ENCODE data around the gene KDM8.
"Not testable (repeated sequence)": the region's sequence is repeated elsewhere in the genome, so short reads cannot be mapped to it uniquely, and the experiment has no call there.

KDM8 gene

DNA sequence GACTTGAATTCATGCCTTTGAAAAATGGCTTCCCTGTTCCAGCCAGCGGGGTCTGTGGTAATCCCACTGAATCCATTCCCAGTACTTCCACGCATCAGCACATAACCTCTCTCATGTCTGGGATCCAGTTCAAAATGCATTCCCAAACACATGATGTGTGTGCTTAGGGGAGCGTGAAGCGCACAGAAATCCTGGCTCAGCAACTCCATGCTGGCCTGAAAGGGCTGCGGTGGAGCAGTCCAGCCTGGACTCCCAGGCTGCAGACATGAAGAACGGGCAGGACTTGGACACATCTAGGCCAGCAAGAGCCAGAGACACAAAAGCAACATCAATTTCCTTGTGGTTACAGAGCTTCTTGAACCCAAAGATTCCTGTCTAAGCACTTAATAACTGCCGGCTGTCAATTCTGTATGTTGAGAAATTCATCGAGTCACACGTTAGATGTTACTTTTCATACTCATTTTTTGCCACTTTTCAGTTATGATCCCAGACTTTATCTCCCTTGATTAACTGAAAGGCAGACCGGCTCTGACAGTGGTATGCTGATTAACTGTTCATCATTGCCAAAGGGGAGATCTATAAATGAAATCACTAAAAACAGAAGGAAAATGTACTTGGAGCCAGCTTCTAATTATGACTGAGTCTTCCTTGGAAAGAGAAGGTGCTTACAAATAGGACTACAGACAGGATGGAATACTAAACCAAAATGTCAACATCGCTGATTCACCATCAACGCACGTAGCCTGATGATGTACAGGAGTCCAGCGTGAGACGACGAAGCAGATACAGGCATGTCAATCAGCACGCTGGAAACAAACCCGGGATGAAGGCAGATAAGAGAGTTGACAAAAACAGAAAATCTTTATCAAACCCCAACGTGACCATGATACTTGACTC is 42.2 kb downstream of the KDM8 start:
- peak; percentile 81 for DNase-seq

DNA sequence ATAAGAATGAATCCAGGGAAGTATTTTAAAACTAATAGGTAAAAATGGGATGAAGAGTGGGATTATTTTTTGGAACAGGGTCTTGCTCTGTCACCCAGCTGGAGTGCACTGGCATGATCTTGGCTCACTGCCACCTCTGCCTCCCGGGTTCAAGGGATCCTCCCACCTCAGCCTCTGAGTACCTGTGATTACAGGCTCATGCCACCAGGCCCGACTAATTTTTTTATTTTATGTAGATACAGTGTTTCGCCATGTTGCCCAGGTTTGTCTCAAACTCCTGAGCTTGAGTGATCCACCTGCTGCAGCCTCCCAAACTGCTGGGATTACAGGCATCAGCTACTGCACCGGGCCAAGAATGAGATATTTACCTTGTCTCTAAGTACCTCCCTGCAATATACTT is 43.1 kb downstream of the KDM8 start:
- DNase-seq = no peak

DNA sequence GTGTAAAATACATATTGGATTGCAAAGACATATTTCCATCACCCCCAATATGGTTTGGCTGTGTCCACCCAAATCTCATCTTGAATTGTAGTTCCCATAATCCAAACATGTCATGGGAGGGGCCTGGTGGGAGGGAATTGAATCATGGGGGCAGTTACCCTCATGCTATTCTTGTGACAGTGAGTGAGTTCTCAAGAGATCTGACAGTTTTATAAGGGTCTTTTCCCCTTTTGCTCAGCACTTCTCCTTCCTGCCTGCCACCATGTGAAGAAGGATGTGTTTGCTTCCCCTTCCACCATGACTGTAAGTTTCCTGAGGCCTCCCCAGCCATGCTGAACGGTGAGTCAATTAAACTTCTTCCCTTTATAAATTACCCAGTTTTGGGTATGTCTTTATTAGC is 43.8 kb downstream of the KDM8 start:
- not testable (repeated sequence) for DNase-seq

DNA sequence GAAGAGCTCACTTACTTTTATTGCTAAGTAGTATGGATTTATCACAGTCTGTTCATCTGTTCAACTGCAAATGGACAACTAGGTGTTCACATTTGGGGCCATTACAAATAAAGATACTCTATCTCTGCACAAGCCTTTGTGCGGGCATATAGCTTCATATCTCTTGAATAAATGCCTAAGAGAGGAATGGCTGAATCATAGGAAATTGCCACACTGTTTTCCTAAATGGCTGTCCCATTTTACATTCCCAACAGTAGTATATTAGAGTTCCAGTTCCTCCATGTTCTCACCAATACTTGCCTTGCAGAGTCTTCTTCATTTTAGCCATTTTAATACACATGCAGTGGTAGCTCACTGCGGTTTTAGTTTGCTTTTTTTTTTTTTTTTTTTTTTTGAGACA is 44.7 kb downstream of the KDM8 start:
- no peak for DNase-seq

DNA sequence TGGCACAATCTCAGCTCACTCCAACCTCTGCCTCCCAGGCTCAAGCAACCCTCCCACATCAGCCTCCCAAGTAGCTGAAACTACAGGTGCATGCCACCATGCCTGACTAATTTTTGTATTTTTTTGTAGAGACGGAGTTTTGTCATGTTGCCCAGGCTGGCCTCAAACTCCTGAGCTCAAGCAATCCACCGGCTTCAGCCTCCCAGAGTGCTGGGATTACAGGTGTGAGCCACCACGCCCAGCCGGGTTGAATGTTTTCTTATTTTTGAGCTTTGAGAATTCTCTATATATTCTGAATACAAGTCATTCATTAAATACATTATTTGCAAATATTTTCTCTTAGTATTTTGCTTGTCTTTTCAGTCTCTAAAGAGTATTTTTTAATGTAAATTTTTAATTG is 45.6 kb downstream of the KDM8 start:
- DNase-seq = not testable (repeated sequence)

DNA sequence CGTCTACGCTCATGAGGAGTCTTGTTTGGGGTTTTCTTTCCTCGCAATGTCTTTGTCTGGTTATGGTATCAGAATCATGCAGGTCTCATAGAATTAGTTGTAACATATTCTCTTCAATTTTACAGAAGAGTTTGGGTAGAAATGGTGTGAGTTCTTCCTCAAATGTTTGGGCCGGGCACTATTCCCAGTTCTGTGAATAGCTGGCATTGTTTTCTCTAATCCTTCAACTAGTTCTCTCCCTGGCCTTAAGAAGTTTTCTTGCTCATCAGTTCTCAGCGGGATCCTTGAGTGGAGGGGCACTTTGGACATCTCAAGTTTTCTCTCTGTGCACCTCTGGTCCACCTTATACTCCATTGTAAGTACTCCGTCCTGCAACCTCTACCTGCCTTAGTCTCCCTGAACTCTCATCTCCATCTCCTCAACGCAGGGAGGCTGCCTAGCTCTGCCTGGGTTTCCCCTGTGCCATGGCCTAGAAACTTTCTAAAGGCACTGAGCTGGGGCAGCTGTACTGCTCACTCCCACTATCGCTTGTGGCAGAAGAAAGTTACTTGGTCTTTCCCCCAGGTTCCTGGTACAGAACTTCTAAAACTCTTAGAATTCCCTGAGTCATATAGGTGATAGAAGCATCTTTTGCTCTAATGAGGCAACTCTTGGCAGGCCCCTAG is 48.3 kb downstream of the KDM8 start:
- DNase-seq = no peak

DNA sequence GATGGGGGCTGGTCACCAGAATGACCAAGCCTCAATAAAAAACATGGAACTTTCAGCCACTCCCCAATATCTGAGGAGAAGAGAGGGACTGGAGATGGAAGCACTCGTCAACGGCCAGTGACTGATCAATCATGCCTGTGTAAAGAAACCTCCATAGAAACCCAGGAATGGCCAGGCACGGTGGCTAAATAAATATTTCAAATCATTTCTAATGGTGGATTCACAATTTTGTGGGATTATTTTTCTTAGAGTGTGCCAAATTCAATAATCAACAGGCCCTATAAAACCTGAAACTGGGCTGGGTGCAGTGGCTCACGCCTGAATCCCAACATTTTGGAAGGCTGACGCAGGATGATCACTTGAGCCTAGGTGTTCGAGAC is 48.9 kb downstream of the KDM8 start:
- DNase-seq = no peak

DNA sequence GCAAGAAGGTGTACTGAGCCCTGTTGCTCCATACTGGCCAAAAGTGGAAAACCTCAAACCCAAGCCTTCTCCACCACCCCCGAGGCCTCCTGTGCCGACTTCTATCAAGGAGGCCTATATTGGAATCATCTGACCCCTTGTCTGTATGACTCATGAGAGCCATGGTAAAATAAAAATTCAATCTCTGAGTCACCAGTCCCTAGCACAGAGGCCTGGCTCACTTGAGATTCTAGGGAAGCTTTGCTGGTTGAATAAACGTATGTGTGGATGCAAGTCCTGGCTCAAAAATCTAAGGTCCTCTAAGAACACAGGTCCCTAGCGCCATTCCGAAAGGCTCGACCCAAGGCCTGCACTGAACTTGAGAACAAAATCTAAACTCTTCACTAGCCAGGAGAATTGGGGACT is 50.2 kb downstream of the KDM8 start:
- no peak for DNase-seq

DNA sequence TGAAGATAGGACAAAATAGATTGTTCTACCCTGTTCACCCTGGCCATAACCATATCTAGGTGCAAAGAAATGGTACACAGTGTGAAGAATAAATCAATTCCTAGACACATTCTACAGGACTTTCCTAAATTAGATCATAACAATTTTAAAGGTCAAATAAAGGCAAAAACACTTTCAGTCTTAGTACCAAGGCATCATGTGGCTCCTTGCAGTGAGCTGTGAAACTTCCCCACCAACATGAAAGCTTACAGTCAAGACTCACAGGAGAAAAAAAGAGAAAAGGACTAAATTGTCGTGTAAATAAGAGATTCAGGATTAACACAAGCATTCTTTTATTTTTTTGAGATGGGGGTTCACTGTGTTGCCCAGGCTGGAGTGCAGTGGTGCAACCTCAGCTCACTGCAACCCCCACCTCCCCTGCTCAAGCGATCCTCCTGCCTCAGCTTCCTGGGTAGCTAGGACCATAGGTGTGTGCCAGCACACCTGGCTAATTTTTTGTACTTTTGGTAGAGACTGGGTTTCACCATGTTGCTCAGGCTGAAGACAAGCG is 51.0 kb downstream of the KDM8 start:
- DNase-seq = no peak

DNA sequence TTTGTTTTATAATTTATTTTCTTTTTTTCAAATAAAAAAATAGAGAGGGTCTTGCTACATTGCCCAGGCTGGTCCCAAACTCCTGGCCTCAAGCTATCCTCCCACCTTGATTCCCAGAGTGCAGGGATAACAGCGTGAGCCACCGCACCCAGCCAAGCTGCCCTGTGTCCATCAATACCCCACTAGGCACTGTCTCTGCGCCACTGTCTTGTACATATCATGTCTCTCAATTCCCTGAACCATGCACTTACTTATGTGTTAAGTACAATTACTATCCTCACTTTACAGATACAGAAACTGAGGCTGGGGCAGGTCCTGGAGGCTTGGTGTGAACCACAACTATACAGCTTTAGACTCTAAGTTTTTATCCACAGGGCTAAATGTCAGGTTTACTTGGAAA is 53.5 kb downstream of the KDM8 start:
- no peak for DNase-seq

DNA sequence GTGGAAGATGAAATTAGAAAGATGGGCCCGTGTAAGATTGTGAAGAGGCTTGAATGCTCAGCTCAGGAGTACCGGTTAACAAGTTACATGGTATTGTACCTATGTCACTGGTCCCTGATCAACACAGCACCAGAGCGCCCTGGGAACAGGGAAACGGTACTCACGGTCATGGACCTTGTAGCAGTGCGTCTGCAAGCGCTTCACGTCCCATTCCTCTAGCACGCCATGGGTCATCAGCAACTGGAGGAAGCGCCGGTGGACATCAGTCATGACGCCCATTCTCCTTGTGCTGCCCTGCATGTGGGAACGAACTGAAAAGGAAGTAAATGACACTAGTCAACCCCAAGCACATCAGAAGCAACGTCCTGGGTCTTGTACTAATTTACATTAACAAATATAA is 53.9 kb downstream of the KDM8 start:
- no peak for DNase-seq

DNA sequence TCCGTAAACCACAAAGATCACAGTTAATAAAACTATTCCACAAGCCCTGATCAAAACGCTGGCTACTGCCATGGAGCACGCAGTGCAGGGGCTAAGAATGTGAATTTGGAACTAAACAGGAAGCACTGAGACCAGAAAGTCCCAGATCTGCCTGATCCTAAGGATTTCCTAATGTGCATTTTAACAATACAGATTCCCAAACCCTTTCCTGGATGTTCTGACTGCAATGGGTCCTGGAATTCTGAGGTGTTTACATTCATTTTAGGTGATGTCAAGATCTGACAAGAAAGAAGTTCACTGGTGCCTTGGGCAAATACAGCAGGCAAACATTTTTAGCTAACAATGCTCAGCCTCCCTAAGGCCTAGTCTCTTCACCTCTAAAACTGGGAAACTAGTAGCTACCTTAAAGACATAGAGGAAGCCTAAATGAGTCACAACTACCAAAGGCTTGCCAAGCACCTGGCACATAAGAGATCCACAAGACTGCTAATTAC is 55.0 kb downstream of the KDM8 start:
- no peak for DNase-seq

DNA sequence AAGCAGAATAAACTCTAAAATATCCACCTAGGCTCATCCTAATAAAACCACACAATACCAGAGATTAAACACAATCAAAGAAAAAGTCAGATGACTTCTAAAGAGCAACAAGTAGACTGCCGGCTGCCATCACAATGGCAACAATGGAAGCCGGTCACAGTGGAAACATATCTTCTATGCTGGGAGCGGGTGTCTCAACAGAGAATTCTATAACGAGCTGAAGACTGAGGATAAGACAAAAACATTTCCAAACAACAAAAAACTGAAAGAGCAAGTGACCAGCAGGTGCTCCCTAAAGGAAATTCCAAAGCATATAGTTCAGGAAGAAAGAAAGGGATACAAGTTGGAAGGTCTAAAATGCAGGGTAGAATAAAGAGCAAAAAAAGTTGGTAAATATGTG is 56.4 kb downstream of the KDM8 start:
- DNase-seq = no peak

DNA sequence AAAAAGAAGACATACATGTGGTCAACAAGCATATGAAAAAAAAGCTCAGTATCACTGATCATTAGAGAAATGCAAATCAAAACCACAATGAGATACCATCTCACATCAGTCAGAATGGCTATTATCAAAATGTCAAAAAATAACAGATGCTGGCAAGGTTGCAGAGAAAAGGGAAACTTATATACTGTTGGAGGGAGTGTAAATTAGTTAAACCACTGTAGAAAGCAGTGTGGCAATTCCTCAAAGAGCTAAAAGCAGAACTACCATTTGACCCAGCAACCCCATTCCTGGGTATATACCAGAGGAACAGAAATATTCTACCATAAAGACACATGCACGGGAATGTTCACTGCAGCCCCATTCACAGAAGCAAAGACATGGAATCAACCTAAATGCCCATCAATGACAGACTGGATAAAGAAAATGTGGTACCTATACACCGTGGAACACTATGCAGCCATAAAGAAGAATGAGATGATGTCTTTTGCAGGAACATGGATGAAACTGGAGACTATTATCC is 59.6 kb downstream of the KDM8 start:
- not testable (repeated sequence) for DNase-seq

DNA sequence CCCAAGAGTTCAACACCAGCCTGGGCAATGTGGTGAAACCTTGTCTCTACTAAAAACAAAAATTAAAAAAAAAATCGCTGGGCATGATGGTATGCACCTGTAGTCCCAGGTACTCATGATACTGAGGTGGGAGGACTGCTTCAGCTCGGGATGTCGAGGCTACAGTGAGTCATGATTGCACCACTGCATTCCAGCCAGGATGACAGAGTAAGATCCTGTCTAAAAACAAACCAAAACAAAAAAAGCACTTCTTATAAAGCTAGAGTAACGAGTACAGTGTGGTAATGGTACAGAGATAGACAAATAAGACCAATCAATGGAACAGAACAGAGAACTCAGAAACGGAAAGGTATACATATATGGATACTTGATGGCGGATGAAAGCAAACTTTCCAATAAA is 60.8 kb downstream of the KDM8 start:
- DNase-seq = no peak

DNA sequence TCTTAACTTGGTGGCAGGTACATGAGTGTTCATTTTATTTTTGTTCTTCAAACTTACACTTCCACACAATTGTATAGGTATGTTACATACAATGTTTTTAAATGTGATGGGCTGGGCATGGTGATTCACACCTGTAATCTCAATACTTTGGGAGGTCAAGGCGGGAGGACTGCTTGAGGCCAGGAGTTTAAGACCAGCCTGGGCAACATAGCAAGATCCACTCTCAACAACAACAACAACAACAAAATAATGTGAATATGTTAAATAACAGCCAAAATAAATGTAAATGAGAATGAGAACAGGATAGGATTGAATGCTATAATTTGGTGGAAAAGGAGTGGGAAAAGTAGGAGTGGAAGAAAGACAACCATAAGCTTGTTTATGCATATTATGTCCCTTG is 62.7 kb downstream of the KDM8 start:
- DNase-seq = no peak

DNA sequence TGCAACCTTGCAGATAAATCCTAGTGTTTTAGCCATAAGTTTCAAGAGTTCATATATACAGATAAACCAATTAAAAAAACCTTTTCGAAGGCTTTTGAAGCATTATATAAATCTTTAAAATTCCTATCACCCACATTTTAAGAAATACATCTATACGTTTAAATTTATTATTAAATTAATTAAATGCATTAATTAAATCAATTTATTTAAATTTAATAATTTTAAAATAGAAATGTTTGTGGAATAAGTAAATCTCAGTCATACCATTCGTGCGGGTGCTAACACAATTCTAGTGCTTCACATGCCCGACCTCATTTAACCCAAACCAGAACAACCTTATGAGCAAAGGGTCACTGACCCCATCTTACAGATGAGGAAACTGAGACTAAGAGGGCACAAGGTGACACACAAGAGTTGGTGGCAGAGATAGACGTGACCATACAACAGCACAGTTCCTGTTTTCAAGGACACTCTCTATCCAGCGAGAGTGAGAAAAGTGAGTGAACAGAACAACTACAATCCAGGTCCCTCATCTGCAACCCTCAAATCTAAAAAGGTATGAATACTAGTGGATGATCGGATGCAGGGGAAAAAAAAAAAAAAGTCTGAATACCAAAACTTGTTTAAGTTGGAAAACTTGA is 63.8 kb downstream of the KDM8 start:
- no peak for DNase-seq

DNA sequence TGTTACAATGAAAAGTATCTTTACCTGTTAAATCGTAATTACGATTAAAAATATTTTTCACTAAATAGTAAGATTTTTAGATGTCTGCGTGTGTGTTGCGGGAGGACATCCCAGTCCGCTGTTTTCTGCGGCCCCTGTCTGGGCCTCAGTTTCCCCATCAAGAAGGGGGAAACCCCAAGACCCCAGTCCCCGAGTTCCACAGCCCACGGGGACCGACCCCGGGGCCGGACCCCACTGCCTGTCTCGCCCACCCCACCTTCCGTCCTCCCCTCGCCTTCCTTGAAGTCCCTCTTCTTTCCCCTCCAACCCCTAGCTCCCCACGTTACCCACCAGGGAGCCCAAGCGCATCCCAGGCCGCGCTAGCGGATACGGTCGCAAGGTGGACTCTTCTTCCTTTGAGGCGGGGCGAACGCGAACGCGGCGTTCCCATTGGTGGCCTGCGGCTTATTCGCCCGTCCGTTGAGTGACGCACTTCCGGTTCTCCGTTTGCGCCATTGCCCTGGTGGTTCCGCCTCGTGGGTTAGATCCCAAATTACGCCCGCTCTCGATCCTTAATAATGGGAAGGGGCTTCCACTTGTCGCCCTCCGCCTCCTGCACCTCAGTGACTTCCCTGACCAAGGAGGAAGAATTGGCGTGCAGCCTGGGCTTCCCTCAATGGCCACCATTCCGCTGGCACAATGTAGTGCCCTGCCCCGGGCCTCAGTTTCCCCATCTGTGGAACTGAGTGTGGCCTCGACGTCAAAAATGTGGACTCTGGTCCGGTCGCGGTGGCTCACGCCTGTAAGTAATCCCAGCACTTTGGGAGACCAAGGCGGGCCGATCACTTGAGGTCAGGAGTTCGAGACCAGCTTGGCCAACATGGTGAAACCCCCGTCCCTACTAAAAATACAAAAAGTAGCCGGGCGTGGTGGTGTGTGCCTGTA is 65.3 kb downstream of the KDM8 start, which contains the start of gene NSMCE1:
TSS of gene NSMCE1 (minus strand) at position 397 of the 924 bp plus-strand sequence. CDS start 11,202 bp downstream, outside the sequence.
- peak; percentile 99 for DNase-seq

DNA sequence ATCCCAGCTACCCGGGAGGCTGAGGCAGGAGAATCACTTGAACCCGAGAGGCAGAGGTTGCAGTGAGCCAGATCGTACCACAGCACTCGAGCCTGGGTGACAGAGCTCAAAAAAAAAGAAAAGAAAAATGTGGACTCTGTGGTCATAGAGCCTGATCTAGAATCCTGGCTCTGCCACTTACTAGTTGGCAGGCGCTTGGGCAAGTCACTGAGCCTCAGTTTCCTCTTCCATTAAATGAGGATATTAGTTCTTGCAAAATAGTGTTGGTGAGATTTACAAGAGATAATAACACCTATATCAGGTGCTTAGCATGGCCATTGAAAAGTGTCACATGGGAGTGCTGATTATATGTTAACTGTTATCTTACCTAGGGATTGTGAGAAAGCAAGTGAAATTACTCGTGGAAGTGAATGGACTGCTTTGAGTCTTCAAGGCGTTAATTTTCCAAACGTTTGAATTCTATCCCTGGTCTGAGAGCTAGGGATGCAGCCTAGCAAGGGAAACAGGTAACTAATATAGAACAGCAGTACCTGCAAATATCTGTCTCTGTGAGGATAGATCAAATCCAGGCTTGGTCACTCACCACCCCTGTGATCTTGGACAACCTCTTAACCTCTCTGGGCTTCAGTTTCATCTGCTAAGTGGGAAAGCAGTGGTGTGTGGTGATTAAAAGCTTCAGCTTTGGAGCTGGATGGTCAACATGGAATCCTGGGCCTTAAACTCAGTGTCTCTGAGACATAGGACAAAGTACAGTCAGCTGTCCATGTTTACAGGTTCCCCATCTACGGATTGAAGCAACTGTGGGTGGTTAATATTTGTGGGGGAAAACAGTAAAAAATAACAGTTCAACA is 66.2 kb downstream of the KDM8 start:
- no peak for DNase-seq

DNA sequence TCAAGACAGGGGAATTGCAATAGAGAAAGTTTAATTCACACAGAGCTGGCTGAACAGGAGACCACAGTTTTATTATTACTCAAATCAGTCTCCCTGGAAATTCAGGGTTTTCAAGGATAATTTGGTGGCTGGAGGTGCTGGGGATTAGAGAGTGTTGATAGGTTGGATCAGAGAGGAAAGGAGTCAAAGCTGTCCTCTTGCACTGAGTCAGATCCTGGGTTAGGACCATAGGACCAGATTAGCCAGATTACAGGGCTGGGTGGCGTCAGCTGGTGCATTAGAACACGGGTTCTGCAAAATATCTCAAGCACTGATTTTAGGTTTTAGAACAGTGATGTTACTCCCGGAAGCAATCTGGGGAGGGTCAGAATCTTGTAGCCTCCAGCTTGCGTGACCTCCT is 67.0 kb downstream of the KDM8 start:
- DNase-seq = no peak
